ENCODE data around the gene VIM.

Gene VIM

DNA sequence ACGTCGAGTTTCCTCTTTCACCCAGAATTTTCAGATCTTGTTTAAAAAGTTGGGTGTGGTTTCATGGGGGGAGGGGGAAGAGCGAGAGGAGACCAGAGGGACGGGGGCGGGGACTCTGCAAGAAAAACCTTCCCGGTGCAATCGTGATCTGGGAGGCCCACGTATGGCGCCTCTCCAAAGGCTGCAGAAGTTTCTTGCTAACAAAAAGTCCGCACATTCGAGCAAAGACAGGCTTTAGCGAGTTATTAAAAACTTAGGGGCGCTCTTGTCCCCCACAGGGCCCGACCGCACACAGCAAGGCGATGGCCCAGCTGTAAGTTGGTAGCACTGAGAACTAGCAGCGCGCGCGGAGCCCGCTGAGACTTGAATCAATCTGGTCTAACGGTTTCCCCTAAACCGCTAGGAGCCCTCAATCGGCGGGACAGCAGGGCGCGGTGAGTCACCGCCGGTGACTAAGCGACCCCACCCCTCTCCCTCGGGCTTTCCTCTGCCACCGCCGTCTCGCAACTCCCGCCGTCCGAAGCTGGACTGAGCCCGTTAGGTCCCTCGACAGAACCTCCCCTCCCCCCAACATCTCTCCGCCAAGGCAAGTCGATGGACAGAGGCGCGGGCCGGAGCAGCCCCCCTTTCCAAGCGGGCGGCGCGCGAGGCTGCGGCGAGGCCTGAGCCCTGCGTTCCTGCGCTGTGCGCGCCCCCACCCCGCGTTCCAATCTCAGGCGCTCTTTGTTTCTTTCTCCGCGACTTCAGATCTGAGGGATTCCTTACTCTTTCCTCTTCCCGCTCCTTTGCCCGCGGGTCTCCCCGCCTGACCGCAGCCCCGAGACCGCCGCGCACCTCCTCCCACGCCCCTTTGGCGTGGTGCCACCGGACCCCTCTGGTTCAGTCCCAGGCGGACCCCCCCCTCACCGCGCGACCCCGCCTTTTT is at the start of gene VIM:
VIM (plus strand) TSS at position 151 of the 925 bp plus-strand sequence. CDS start 1,182 bp downstream, outside the sequence.
- peak within 1 kb of the TSS; percentile 59 for H3K4me3 ChIP-seq (ENCODE audit: low read depth, low read length)
- DNase-seq (ENCODE audit: low read depth), result peak; percentile 74
- TF ChIP-seq, protein P1, sequence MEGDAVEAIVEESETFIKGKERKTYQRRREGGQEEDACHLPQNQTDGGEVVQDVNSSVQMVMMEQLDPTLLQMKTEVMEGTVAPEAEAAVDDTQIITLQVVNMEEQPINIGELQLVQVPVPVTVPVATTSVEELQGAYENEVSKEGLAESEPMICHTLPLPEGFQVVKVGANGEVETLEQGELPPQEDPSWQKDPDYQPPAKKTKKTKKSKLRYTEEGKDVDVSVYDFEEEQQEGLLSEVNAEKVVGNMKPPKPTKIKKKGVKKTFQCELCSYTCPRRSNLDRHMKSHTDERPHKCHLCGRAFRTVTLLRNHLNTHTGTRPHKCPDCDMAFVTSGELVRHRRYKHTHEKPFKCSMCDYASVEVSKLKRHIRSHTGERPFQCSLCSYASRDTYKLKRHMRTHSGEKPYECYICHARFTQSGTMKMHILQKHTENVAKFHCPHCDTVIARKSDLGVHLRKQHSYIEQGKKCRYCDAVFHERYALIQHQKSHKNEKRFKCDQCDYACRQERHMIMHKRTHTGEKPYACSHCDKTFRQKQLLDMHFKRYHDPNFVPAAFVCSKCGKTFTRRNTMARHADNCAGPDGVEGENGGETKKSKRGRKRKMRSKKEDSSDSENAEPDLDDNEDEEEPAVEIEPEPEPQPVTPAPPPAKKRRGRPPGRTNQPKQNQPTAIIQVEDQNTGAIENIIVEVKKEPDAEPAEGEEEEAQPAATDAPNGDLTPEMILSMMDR (IDR thresholded peaks at IDR 0.05; ENCODE audit: low read depth, low read length, missing control alignments), result no peak

DNA sequence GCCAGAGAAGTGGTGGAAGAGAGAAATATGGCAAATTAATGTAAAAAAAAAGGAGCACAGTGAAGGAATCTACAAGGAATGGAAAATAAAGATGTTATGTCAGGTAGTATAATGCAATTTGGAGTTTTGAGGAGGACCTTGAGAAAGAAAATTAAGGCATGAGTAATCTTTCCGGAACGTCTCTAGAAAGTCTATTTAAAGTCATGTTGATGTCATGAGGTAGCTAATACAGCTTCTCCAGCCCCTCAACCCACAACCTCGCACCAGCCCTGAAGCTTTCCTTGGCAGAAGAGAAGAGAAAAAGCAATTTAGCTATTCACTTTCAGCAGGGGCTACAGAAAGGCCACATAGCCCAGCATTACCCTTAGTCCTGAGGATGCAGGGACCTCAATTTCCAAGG is 49.0 kb upstream of the VIM start:
- no peak overlapping the region for H3K4me3 ChIP-seq (ENCODE audit: low read depth, low read length)
- TF ChIP-seq, protein P1 (IDR thresholded peaks at IDR 0.05; ENCODE audit: low read depth, low read length, missing control alignments), result no peak
- DNase-seq (ENCODE audit: low read depth), result no peak

DNA sequence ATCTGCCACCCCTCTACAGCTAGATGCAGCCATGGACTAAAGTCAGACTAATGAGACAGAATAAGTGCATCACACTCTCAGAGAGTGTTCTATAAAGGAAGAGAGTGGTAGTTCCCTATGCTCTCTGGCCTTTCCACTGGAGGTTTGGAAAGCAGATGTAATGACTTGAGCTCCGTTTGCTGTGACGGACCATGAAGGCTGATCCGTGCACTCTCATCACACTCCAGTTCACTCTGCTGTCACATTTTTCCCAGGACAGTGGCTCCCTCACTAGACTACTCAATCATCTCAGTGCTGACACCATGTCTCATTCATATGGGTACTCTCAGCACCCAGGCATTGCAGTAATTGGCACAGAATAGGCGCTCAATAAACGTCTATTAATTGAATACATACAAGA is 46.9 kb upstream of the VIM start:
- no peak for DNase-seq (ENCODE audit: low read depth)
- H3K4me3 ChIP-seq (ENCODE audit: low read depth, low read length), result no peak overlapping the region
- TF ChIP-seq, protein P1 (IDR thresholded peaks at IDR 0.05; ENCODE audit: low read depth, low read length, missing control alignments), result no peak

DNA sequence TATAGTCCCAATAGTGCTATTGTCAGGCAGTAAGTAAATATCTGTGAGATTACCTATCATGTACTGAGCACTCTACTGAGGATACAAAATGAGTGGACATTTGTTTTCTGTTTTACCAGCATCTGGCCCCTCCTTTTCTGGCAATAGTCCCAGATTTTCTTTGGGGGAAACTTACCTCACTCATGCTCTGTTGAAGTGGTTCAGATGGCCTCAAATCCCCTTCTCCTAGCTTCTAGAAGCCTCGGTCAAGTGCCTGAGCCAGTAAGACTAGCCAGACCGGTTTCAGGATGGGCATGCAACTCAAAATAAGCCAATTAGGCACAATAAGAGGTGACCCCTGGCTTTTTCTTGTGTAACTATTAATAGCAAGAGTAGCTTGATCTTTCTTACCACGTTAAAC is 46.3 kb upstream of the VIM start:
- H3K4me3 ChIP-seq (ENCODE audit: low read depth, low read length), result no peak overlapping the region
- no peak for DNase-seq (ENCODE audit: low read depth)
- TF ChIP-seq, protein P1 (IDR thresholded peaks at IDR 0.05; ENCODE audit: low read depth, low read length, missing control alignments), result no peak

DNA sequence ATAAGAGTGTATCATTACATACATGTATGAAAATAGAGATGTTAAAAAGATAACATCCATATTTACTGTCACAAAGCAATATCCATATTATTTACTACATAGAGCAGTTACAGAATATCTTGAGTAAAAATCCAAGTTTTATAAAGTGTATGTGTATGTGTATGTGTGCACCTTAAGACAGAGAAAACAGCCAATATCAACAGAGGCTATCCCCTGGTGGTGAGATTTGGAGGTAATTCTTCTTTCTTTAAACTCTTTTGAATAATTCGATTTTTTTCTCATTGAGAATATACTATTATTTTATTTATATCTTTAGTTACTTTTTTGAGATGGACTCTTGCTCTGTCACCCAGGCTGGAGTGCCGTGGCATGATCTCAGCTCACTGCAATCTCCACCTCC is 44.9 kb upstream of the VIM start:
- no peak overlapping the region for H3K4me3 ChIP-seq (ENCODE audit: low read depth, low read length)
- DNase-seq (ENCODE audit: low read depth), result no peak
- TF ChIP-seq, protein P1 (IDR thresholded peaks at IDR 0.05; ENCODE audit: low read depth, low read length, missing control alignments), result no peak

DNA sequence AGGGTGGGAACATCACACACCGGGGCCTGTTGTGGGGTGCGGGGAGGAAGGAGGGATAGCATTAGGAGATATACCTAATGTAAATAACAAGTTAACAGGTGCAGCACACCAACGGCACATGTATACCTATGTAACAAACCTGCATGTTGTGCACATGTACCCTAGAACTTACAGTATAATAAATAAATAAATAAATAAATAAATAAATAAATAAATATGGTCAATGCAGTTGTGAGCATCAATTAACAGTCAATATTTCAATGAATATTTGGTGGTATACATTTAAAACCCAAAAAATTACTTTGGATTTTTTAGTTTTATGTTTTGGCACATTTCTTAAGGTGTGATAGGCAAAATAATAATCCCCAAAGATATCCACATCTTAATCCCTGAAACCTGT is 42.2 kb upstream of the VIM start:
- no peak overlapping the region for H3K4me3 ChIP-seq (ENCODE audit: low read depth, low read length)
- TF ChIP-seq, protein P1 (IDR thresholded peaks at IDR 0.05; ENCODE audit: low read depth, low read length, missing control alignments), result no peak
- DNase-seq (ENCODE audit: low read depth), result no peak

Data from GM12864 (cell line).